Tibial nerve (tissue), 4 donors: ENCODE measurements around the gene CDYL. TPM values are rescaled to one million over a fixed set of nuclear protein-coding genes. Genes with fewer than 3 reads are reported as not detected.

Source experiments
- DNase-seq, 2 donors: peaks; one replicate each; pipeline ENCODE4 v3.0.0-alpha.2; 2019; ENCODE audit warnings: low spot score in 2 of 2
- H3K27ac ChIP-seq, 4 donors: fragments of 200-600 bp; sonication (generic) in 3 of 4; one replicate each; pipeline ENCODE4 v1.5.1; 2017 to 2019; ENCODE audit warnings: mild to moderate bottlenecking in 1 of 4
- H3K27me3 ChIP-seq, 2 donors: fragments of 200-600 bp; sonication (generic) in 1 of 2; one replicate each; pipeline versions ENCODE4 v1.5.1 to v1.6.0; 2017 to 2019
- H3K36me3 ChIP-seq, 3 donors: fragments of 200-600 bp; sonication (generic); one replicate each; pipeline ENCODE4 v1.5.1; 2018 to 2019
- H3K4me1 ChIP-seq, 4 donors: fragments of 200-600 bp; sonication (generic) in 3 of 4; one replicate each; pipeline ENCODE4 v1.5.1; 2017 to 2019
- H3K4me3 ChIP-seq, 4 donors: fragments of 200-600 bp; sonication (generic) in 3 of 4; one replicate each; pipeline ENCODE4 v1.5.1; 2017 to 2019; ENCODE audit warnings: mild to moderate bottlenecking in 1 of 4, moderate library complexity in 1 of 4
- H3K9me3 ChIP-seq, 4 donors: fragments of 200-600 bp; sonication (generic) in 3 of 4; one replicate each; pipeline ENCODE4 v1.5.1; 2017 to 2019
- CTCF ChIP-seq, 5 experiments: fragments of 200-600 bp in 3 of 5; fragments of 450-650 bp in 2 of 5; sonication (generic) in 3 of 5; IDR thresholded peaks; one replicate each; pipeline ENCODE4 v1.5.1; 2016 to 2019; ENCODE audit warnings: antibody characterized with exemption in 5 of 5, mild to moderate bottlenecking in 3 of 5, moderate library complexity in 2 of 5
- EP300 ChIP-seq, 2 donors: sonication (generic); formaldehyde crosslinking; IDR thresholded peaks; one replicate each; pipeline ENCODE4 v1.6.1; 2017; ENCODE audit warnings: antibody characterized with exemption in 2 of 2, mild to moderate bottlenecking in 1 of 2
- POLR2A ChIP-seq, 2 donors: fragments of 450-650 bp; IDR thresholded peaks; one replicate each; pipeline ENCODE4 v1.6.1; 2017; ENCODE audit warnings: antibody characterized with exemption in 2 of 2, mild to moderate bottlenecking in 2 of 2, moderate library complexity in 2 of 2
- WGBS, 2 donors: methylation state at CpG; one replicate each; pipeline ENCODE4 v1.1.5; 2018; 5-methylcytosine and 5-hydroxymethylcytosine counted together
- total RNA-seq, 4 donors: library from RNA; depleted of rRNA; stranded (reverse); fragments of >200 nt; gene quantifications; one replicate each; pipeline ENCODE4 v1.1.0, GENCODE V29; 2016

The CDYL gene
- total RNA-seq, 4 donors from 2014 or later = 20.3 to 37.5 (median 31.7) TPM

DNA sequence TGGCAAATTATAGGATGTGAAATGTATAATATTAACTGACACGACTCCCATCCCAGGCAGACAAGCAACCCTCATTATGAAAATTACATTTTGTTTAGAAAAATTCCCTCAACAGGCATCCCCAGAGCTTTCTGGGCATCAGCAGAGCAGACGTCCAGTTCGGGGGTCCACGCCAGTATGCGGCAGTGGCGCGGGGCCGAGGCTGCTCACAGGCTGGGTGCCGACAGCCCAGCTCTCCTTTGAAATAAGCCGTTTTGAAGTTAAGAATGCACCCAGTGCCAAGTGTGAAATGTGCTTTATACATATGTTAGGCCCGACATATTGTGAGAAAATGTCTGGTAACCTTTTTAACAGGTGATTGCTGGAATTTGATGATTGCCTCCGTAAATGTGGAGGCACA is 177.2 kb downstream of the CDYL start:
- WGBS, 2 donors = 95% methylated on average over 12 of the region's 12 CpGs
- Histone ChIP-seq H3K27me3 (no peaks in the 10 kb centered on the region), H3K27ac (no peak overlapping the region), H3K4me3 (no peak overlapping the region), H3K4me1 (no peaks in the 10 kb centered on the region), H3K9me3 (no peaks in the 10 kb centered on the region), H3K36me3 (peaks cover 0 to 73% (median 4%) of the 10 kb centered on the region in 3 donors)
- no peak for TF ChIP-seq EP300 (IDR thresholded peaks at IDR 0.05)
- TF ChIP-seq POLR2A (IDR thresholded peaks at IDR 0.05) = no peak
- TF ChIP-seq CTCF (IDR thresholded peaks at IDR 0.05) = no peak
- no peak for DNase-seq

DNA sequence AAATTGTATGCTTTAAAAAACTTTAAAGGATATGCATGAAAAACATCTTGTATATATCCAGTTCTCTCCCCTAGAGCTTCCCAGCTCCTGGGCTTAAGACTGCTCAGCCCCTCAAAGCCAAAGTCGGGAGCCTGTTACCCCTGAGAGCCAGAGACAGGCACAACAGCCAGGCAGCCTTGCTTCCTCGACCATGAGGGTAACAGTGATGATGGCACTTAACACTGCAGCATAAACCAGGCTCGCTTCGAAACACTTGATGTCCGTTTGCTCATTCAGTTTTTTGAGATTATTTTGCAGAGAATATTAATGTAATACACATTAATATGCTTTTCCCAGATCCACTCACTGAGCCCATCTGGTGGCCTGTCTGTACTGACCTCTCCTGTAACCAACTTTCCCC is 180.4 kb downstream of the CDYL start:
- no peak for TF ChIP-seq POLR2A (IDR thresholded peaks at IDR 0.05)
- TF ChIP-seq EP300 (IDR thresholded peaks at IDR 0.05) = no peak
- no peak for TF ChIP-seq CTCF (IDR thresholded peaks at IDR 0.05)
- H3K36me3 ChIP-seq = peaks cover 0 to 48% (median 4%) of the 10 kb centered on the region in 3 donors
- H3K4me3 ChIP-seq = no peak overlapping the region
- no peak overlapping the region for H3K27ac ChIP-seq
- peaks cover 0 to 5% (median 0%) of the 10 kb centered on the region in 4 donors for H3K9me3 ChIP-seq
- H3K4me1 ChIP-seq = no peaks in the 10 kb centered on the region
- 79 to 90% methylated on average over 5 of the region's 5 CpGs for WGBS, 2 donors
- H3K27me3 ChIP-seq = no peaks in the 10 kb centered on the region
- DNase-seq = no peak

GRCh38 chr6:4957521-4958231 is 181.5 kb downstream of the CDYL start:
- H3K27ac ChIP-seq = no peak overlapping the region
- H3K4me3 ChIP-seq = no peak overlapping the region
- 56 to 69% methylated on average over 8 to 9 of the region's 9 CpGs for WGBS, 2 donors
- no peaks in the 10 kb centered on the region for H3K27me3 ChIP-seq
- H3K4me1 ChIP-seq = no peaks in the 10 kb centered on the region
- peaks cover 0 to 39% (median 4%) of the 10 kb centered on the region in 3 donors for H3K36me3 ChIP-seq
- DNase-seq = no peak
- H3K9me3 ChIP-seq = peaks cover 0 to 5% (median 0%) of the 10 kb centered on the region in 4 donors
- TF ChIP-seq EP300 (IDR thresholded peaks at IDR 0.05) = no peak

- Histone ChIP-seq H3K36me3 (peaks cover 0 to 29% (median 4%) of the 10 kb centered on the region in 3 donors), H3K4me3 (no peak overlapping the region), H3K27me3 (no peaks in the 10 kb centered on the region), H3K4me1 (no peaks in the 10 kb centered on the region), H3K27ac (no peak overlapping the region), H3K9me3 (peaks cover 0 to 5% (median 0%) of the 10 kb centered on the region in 4 donors)
- 83 to 87% methylated on average over 3 of the region's 3 CpGs for WGBS, 2 donors
- TF ChIP-seq CTCF (IDR thresholded peaks at IDR 0.05) (no peak), EP300 (IDR thresholded peaks at IDR 0.05) (no peak), POLR2A (IDR thresholded peaks at IDR 0.05) (no peak)
- DNase-seq = no peak
Measured at GRCh38 chr6:4958624-4959023, 182.4 kb downstream of the CDYL start.

- H3K4me3 ChIP-seq = no peak overlapping the region
Measured at GRCh38 chr6:4961322-4962168, 185.3 kb downstream of the CDYL start.

More at GRCh38 chr6:4961322-4962168, 185.3 kb downstream of the CDYL start:
- H3K4me1 ChIP-seq = no peaks in the 10 kb centered on the region
- no peak overlapping the region for H3K27ac ChIP-seq
- no peaks in the 10 kb centered on the region for H3K27me3 ChIP-seq
- DNase-seq = no peak
- peaks cover 0 to 1% (median 0%) of the 10 kb centered on the region in 3 donors for H3K36me3 ChIP-seq
- 78 to 82% methylated on average over 10 of the region's 10 CpGs for WGBS, 2 donors
- H3K9me3 ChIP-seq = peaks cover 0 to 5% (median 0%) of the 10 kb centered on the region in 4 donors
- TF ChIP-seq CTCF (IDR thresholded peaks at IDR 0.05) (no peak), EP300 (IDR thresholded peaks at IDR 0.05) (no peak), POLR2A (IDR thresholded peaks at IDR 0.05) (no peak)
